ENCODE measurements around the gene SUCLA2.
"Not testable (repeated sequence)": the region's sequence is repeated elsewhere in the genome, so short reads cannot be mapped to it uniquely, and the experiment has no call there.

Gene SUCLA2

DNA sequence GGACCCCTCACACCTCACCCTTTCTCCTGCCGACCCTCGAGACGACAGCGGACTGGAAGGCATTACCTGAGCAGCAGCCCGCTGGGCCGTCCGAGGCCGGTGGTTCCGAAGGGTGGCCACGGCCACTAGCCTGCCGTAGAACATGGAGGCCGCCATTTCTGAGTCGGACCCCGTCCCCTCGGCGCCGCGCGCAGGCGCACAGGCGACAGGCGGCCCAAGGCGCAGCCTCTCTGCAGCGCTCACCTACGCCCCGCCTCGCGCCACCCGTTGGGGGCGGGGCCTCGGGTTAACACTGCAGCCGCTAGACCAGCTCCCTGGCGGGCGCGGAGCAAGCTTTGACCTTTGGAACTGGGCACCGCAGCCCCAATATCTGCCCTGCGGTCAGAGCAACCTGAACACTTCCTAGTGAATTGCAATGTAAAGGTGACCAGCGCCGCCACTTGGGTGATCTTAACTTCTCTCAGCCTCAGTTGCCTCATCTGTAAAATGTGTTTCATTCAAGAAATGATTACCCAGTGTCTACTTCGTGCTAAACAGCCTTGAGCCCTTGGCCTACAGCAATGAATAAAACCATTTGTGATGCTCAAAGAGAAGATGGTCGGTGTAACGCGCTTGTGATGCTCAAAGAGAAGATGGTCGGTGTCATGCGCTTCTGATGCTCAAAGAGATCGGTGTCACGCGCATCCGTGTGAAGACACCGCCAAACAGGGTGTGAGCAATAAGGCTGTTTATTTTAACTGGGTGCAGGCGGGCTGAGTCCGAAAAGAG lies at the start of gene SUCLA2:
Gene SUCLA2 (minus strand): TSS at position 160 of the 768 bp plus-strand sequence. CDS start 4 bp downstream, at position 156.
- peak; percentile 79 for DNase-seq

- no peak for DNase-seq
Observed at GRCh38 chr13:48050550-48050949, 49.5 kb upstream of the SUCLA2 start.

- no peak for DNase-seq
Observed at GRCh38 chr13:48043789-48044503, 42.9 kb upstream of the SUCLA2 start.

DNA sequence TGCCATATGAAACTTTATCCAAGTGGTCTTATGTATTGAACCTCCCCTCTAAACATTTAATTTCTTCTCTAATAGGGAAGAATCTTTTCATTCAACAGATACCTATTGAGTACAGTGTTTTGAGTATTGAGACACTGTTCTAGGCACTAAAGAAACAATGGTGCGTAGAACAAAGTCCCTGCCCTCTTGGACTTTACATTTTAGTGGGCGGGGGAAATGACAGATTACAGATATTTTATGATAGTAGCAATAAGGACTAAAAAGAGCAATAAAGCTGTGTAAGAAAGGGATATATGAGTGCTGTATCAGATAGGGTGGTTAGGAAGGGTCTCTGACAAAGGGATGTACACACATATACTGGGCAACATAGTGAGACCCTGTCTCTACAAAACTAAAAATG lies 41.8 kb upstream of the SUCLA2 start:
- no peak for DNase-seq

GRCh38 chr13:48040896-48041295 lies 39.8 kb upstream of the SUCLA2 start:
- DNase-seq: no peak

DNA sequence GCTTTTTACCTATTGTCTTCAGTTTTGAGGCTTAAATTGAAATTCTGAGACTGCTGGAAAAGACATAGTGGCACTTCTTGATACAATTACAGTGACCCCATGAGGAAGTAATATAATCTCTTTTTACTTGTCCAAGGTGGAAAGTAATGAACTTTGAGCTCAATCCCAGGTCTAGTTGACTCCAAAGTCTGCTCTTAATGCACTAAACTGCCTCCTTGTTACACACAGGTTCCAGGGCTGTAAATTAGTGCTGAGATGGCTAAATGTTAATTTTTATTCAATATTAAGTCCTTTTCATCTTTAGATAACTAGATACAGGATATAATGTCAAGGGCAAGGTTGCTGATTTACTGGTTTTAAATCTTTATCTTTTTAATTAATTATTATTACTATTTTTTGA lies 39.0 kb upstream of the SUCLA2 start:
- no peak for DNase-seq

- DNase-seq: no peak
Observed at GRCh38 chr13:48038761-48039160, 37.7 kb upstream of the SUCLA2 start.

GRCh38 chr13:48037346-48038173 lies 36.5 kb upstream of the SUCLA2 start, which contains the start of gene NUDT15:
Gene NUDT15, plus strand, starts transcription at chr13:48037726. Its CDS starts 21 bp downstream, at chr13:48037747.
- peak; percentile 95 for DNase-seq

- no peak for DNase-seq
Observed at GRCh38 chr13:48029859-48030258, 28.8 kb upstream of the SUCLA2 start.

DNA sequence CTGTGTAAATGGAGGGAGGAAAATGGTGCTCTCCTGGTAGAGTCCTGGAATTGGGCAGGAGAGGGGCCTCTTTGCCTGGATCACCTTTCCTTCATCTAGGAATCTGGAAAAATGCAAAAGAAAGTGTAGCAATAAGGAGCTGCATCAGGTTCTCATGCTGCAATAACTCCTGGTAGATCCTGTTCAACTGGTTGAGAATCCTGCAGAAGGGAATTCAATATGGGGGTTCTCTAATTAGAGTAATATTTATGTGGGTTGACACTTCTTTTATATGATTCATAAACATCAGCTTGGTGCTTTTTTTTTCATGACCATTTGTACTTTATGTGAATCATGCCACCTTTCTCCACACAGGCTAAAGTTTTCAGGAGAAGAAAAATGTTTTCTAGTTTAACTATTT lies 27.0 kb upstream of the SUCLA2 start:
- no peak for DNase-seq

DNA sequence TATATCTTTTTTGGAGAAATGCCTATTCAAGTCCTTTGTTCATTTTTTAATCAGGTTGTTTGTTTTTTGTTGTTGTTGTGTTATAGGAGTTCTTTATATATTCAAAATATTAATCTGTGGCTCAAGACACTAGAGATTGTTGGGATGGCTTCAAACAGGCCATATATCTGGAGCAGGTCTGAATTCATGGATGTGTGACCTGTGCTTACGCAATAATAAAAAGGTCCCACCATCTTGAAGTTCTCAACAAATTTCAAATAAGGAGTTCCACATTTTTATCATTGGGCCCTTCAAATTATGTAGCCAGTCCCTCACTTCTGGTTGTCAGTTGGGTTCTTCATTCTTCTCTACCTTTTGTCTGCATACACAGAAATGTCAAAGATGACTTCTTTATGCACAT lies 18.7 kb upstream of the SUCLA2 start:
- no peak for DNase-seq

DNA sequence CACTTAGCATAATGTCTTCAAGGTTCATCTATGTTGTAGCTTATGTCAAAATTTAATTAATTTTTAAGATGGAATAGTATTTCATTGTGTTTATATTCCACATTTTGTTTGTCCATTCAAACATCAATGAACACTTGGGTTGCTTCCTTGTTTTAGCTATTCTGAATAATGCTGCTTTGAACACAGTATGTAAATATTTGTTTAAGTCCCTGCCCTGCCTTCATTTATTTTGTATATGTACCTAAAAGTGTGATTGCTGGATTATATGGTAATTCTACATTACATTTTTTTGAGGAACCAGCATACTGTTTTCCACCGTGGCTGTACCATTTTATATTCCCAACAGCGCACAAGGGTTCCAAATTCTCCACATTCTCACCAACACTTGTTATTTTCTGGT lies 17.6 kb upstream of the SUCLA2 start:
- DNase-seq: no peak

DNA sequence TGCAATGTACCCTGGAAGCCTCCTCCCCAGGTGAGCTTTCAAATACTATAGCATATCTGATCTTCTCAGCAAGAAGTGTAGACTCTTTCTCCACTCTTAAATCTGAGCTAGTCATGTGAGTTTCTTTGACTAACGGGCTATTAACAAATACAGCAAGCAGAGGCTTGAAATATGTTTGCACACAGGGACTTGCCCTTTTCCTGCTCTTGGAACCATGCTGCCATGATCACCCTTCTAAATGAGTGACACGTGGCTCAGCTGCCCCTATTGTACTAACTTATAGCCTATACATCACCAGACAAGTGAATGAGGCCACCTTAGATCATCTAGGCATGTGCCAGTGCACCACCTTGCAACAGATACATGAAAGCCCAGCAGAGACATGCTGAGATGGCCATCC lies 13.3 kb upstream of the SUCLA2 start:
- no peak for DNase-seq

GRCh38 chr13:48012668-48013067 lies 11.6 kb upstream of the SUCLA2 start:
- DNase-seq: no peak

- no peak for DNase-seq
Observed at GRCh38 chr13:48010698-48011097, 9.6 kb upstream of the SUCLA2 start.

GRCh38 chr13:48009284-48009683 lies 8.2 kb upstream of the SUCLA2 start:
- DNase-seq: peak; percentile 41

- DNase-seq: no peak
Observed at GRCh38 chr13:48006396-48006795, 5.3 kb upstream of the SUCLA2 start.

DNA sequence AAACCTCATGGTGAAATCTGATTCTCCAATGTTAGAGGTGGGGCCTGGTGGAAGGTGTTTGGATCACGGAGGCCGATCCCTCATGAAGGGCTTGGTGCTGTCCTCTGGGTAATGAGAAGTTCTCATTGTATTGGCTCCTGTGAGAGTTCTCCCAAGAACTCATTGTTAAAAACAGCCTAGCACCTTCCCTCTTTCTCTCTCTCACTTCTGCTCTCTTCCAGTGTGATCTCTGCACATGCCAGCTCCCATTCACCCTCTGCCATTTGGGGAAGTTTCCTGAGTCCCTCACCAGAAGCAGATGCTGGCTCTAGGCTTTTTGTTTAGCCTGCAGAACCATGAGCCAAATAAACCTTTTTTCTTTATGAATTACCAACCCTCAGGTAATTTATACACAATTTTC lies 3.1 kb upstream of the SUCLA2 start:
- DNase-seq: no peak

GRCh38 chr13:48001999-48002398 lies 926 bp upstream of the SUCLA2 start:
- DNase-seq: not testable (repeated sequence)

DNA sequence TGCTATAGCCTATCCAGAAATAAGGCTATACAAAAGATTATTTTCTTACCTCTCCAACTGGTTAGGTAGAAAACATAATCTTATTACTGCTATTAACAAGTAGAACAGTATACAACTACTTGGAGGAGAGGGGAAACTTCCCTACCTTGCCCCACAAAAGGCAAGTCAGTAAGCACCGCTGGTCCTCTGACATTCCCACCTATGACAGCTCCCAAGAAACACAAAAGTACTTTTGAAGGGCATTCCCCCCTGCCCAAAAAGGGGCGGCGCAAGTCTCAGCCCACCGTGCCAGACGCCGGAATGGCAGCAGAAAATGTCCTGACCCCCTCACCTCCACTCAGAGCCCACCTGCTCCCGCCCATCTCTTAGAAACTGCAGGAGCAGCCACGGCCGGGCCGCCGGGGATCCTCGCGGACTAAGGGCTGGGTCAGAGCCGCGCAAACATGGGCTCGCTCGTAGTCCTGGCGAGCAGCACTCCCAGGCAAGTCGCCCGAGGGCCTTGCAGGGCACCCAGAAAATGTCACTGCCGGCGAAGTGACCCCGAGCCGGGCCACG lies 437 bp downstream of the SUCLA2 start:
- DNase-seq: no peak

DNA sequence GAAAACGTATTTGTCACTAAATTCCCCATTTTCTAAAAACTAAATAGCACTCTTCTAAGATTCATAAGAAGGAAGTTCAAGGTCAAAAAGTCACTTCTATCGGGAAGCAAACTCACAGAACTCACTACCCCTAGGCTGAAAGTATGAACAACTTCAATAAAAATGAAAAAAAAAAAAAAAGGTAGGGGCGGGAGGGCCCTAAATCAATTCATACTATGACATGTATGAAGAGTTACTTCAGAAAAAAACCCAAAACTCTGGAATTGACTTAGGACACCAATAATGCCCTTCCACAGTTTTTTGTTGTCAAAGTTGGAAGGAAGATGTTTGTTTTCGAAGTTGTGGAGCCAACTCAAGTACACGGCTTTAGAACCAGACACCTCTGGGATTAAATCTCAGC lies 1.1 kb downstream of the SUCLA2 start:
- DNase-seq: no peak

DNA sequence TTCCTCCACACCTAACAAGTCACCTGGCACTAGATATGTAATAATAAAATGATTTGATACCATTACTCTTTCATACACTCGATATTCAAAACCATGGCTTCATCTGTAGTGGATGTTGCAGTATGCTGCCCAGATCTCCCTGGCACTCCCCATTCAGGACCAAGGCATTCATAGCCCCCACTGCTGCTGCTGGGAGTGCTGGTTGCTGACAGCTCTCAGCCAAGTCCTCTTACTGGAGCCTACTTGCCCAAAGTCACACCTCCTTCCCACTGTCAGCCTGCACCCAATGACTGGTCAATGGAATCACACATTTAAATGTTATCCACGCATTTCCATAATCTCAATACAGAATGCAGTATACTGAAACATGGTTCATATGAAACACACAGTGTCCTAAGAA lies 3.7 kb downstream of the SUCLA2 start:
- DNase-seq: no peak

DNA sequence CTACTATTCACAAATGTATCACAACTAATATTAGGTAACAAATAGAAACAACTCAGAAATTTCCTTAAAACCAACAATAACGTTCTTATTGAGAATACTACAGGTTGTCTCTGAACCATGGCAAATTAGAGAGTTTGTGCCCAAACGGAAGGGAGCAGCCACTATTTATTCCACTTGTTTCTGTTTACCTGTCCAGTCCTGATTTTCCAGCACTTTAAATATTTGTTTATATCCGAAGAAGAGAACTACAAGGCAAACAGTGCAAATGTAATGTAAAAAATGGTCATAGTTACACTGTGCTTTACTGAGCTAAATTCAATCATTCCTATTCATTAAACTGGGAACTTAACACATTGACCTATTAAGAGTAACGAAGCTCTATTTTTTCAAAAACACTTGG lies 9.2 kb downstream of the SUCLA2 start:
- DNase-seq: no peak

Measured in GF-D8 (cell line).